KOPT-K1 (cell line): ENCODE measurements around the gene SIK3.

Source experiments
- H3K27ac ChIP-seq: fragments of 200-600 bp; sonication (generic); 2 replicates; pipeline ENCODE4 v1.5.1; 2016; ENCODE audit warnings: antibody characterized with exemption, mild to moderate bottlenecking, low read depth, low read length; ENCODE audit not compliant: poor library complexity, severe bottlenecking
- H3K36me3 ChIP-seq: fragments of 200-600 bp; sonication (generic); 2 replicates; pipeline ENCODE4 v1.5.1; 2017; ENCODE audit warnings: antibody characterized with exemption, mild to moderate bottlenecking, low read length, moderate library complexity; ENCODE audit not compliant: insufficient read depth
- H3K9me3 ChIP-seq: fragments of 200-600 bp; sonication (generic); 2 replicates; pipeline ENCODE4 v1.5.1; 2017; ENCODE audit warnings: antibody characterized with exemption, low read length, mild to moderate bottlenecking; ENCODE audit not compliant: insufficient read depth, poor library complexity, severe bottlenecking

SIK3 gene

GRCh38 chr11:116994195-116994594 is 104.0 kb downstream of the SIK3 start:
- Histone ChIP-seq H3K27ac (no peak overlapping the region), H3K36me3 (no peaks in the 10 kb centered on the region), H3K9me3 (no peaks in the 10 kb centered on the region)

- no peaks in the 10 kb centered on the region for H3K36me3 ChIP-seq
- no peaks in the 10 kb centered on the region for H3K9me3 ChIP-seq
- no peak overlapping the region for H3K27ac ChIP-seq
These were observed 104.6 kb downstream of the SIK3 start for GRCh38 chr11:116993599-116993998.

GRCh38 chr11:116991491-116991890 is 106.7 kb downstream of the SIK3 start:
- H3K27ac ChIP-seq: no peak overlapping the region
- no peaks in the 10 kb centered on the region for H3K36me3 ChIP-seq
- no peaks in the 10 kb centered on the region for H3K9me3 ChIP-seq

- Histone ChIP-seq H3K27ac (no peak overlapping the region), H3K36me3 (no peaks in the 10 kb centered on the region), H3K9me3 (no peaks in the 10 kb centered on the region)
These were observed 107.4 kb downstream of the SIK3 start for GRCh38 chr11:116990811-116991210.

DNA sequence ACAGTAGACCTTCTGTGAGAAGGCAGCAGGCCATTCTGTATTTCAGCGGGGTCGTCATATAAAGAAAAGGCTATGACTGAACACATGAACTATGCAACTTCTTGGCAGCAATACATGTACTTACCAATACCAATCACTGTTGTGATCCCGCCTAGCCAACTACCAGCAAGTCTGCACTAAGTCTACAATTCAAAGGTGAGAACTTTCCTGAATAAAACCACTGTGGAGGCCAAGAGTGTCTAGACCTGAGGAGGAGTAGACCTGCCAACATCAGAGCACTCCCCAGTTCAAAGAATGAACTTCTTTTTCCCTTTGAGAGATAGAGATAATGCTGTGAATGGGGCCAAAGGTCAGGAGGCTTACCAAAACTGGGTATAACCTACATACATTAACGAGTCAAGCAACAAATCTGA is 108.2 kb downstream of the SIK3 start:
- no peaks in the 10 kb centered on the region for H3K36me3 ChIP-seq
- no peaks in the 10 kb centered on the region for H3K9me3 ChIP-seq
- H3K27ac ChIP-seq: no peak overlapping the region

- Histone ChIP-seq H3K27ac (no peak overlapping the region), H3K9me3 (no peaks in the 10 kb centered on the region), H3K36me3 (no peaks in the 10 kb centered on the region)
These were observed 109.0 kb downstream of the SIK3 start for GRCh38 chr11:116989184-116989583.

DNA sequence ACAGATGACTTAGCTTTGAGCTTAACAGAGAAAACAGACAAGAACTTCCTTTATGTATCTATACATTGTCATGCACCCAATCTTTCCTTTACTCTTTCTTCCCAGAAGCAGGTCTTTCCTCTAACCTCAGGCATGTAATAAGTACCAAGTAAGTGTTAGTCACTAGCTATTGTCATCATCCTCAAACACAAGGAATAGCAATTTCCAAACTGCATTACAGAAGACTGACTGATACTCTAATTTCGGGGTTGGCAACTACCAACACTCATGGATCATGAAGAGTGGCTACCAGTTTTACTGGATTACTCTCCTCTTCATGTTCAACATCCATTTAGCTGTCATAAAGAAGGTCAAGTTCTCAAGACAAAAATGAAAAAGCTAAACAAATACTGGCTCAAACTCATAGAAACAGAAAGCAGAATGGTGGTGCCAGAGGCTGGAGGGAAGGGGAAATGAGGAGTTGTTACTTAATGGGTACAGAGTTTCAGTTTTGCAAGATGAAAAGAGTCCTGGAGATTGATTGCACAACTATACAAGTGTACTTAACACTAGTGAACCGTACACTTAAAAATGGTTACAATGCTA is 111.6 kb downstream of the SIK3 start:
- H3K9me3 ChIP-seq: no peaks in the 10 kb centered on the region
- H3K36me3 ChIP-seq: no peaks in the 10 kb centered on the region
- H3K27ac ChIP-seq: no peak overlapping the region

- Histone ChIP-seq H3K36me3 (no peaks in the 10 kb centered on the region), H3K27ac (no peak overlapping the region), H3K9me3 (no peaks in the 10 kb centered on the region)
These were observed 113.6 kb downstream of the SIK3 start for GRCh38 chr11:116984589-116984988.

DNA sequence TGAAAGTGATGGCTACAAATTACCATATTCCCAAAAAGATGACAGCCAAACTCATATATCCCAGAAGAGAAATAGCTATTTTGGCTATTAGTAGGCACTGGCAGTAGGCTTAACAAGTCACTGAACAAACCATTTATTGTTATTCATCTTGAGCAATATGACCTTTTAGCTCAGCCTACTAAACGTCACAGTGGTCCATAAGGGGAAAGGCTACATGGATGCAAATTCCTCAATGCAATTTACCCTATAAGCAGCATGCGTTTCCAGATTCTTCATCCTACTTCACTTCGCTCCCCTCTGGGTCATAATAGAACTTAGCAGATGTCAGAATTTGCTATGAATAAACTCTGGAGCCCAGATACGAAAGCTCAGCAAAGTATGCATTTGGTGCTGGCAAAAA is 114.0 kb downstream of the SIK3 start:
- no peaks in the 10 kb centered on the region for H3K9me3 ChIP-seq
- H3K27ac ChIP-seq: no peak overlapping the region
- no peaks in the 10 kb centered on the region for H3K36me3 ChIP-seq

- H3K36me3 ChIP-seq: no peaks in the 10 kb centered on the region
- H3K27ac ChIP-seq: no peak overlapping the region
- no peaks in the 10 kb centered on the region for H3K9me3 ChIP-seq
These were observed 116.9 kb downstream of the SIK3 start for GRCh38 chr11:116981266-116981885.

- H3K9me3 ChIP-seq: no peaks in the 10 kb centered on the region
- no peak overlapping the region for H3K27ac ChIP-seq
- no peaks in the 10 kb centered on the region for H3K36me3 ChIP-seq
These were observed 118.0 kb downstream of the SIK3 start for GRCh38 chr11:116980136-116980793.

DNA sequence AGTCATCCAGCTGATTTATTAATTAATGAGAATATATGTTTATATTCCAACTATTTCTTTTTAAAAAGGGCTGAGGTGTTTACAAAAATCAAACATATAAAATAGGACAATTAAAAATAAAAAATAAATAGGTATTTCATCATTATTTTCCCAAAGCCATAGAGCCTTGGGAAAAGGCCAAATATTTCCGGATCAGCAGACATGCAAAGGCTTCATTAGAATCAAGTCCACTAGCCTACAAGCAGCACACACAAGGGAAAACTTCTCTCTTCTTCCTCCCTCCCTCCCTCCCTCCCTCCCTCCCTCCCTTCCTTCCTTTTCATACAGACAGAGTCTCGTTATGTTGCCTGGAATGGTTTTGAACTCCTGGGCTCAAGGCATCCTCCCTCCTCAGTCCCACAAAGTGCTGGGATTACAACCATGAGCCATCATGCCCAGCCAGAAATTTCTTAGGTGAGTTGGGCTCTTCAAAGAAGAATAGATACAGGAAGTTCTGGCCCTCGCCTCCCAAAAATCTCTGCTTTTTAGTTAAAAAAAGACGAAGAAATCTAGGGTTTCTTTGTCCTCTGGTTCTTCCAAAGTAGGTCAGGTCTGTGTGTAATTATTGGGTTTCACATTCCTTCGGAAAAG is 121.2 kb downstream of the SIK3 start:
- Histone ChIP-seq H3K9me3 (no peaks in the 10 kb centered on the region), H3K27ac (no peak overlapping the region)

DNA sequence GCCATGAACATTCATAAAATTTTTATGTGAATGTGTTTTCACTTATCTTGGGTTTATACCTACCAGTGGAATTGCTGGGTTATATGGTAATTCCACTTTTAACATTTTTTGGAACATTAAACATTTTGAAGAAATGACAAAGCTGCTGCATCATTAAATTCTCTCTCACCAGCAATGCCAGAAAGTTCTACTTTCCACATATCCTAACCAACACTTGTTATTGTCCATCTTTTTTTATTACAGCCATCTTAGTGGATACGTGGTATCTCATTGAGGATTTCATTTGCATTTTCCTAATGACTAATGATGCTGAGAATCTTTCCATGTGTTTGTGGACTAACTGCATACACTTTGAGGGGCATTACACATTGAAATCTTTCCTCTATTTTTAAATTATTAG is 122.6 kb downstream of the SIK3 start:
- H3K9me3 ChIP-seq: no peaks in the 10 kb centered on the region

More for the DNA sequence above, 121.2 kb downstream of the SIK3 start:
- no peaks in the 10 kb centered on the region for H3K36me3 ChIP-seq

DNA sequence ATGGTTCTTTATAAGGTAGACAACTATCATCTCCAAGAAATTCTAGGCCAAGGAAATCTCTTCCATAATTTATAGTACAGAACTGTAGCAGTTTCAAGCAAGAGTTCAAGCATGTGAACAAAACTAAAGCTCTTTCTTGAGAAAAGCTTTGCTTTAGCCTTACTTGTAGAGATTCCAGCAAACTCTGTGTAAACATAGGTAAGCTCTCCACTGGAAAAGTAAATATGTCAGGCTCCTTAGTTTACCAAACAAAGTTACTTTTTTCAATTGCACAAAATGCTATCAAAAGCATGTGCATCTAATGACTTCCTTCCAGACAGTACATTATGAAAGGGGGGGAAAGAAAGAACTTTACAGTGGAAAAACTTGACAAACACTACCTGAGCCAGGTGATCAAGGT is 125.0 kb downstream of the SIK3 start:
- H3K27ac ChIP-seq: no peak overlapping the region
- H3K9me3 ChIP-seq: no peaks in the 10 kb centered on the region
- H3K36me3 ChIP-seq: no peaks in the 10 kb centered on the region

More for the DNA sequence above, 122.6 kb downstream of the SIK3 start:
- H3K36me3 ChIP-seq: no peaks in the 10 kb centered on the region
- H3K27ac ChIP-seq: no peak overlapping the region

DNA sequence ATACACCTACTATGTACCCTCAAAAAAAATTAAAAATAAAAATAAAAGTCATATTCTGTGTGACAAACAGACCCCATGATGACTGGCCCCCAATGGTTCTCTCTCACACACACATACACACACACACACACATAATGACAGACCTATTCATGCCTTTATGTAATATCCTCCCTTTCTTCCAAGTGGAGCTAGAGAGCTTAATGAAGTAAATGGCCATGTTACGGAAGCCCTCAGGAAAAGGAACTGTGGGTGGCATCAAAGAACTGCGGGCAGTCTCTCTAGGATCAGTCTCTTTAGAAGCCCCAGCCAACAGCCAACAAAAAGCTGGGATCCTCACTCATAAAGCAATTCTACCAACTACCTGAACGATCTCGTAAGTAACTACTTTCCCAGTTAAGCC is 125.5 kb downstream of the SIK3 start:
- no peak overlapping the region for H3K27ac ChIP-seq

More for the DNA sequence above, 125.5 kb downstream of the SIK3 start:
- no peaks in the 10 kb centered on the region for H3K9me3 ChIP-seq
- H3K36me3 ChIP-seq: no peaks in the 10 kb centered on the region
